Measurements from ENCODE around the gene FGF14.

The FGF14 gene

GRCh38 chr13:102185375-102185984 lies 216.4 kb downstream of the FGF14 start:
- Histone ChIP-seq H3K9me3 (ENCODE audit: control insufficient read depth, insufficient read depth, low read length) (no peaks in the 10 kb centered on the region), H3K4me2 (ENCODE audit: low read length) (no peak overlapping the region), H3K4me1 (ENCODE audit: control insufficient read depth, low read length) (no peaks in the 10 kb centered on the region), H3K36me3 (ENCODE audit: control insufficient read depth, low read length) (no peaks in the 10 kb centered on the region), H3K79me2 (ENCODE audit: control insufficient read depth, low read length) (no peaks in the 10 kb centered on the region), H3F3A (ENCODE audit: control insufficient read depth, insufficient read depth) (no peaks in the 10 kb centered on the region), H3K27me3 (ENCODE audit: control insufficient read depth, low read length) (no peaks in the 10 kb centered on the region), H4K20me1 (ENCODE audit: control insufficient read depth, insufficient read depth, low read depth, low read length) (no peaks in the 10 kb centered on the region), H3K27ac (ENCODE audit: low read depth, low read length) (no peak overlapping the region), H3K4me3 (ENCODE audit: low read length) (no peak overlapping the region), H3K9me2 (replicated peaks; ENCODE audit: control insufficient read depth, low read length) (no peaks in the 10 kb centered on the region)
- TF ChIP-seq EZH2phosphoT487 (IDR thresholded peaks at IDR 0.05; ENCODE audit: borderline replicate concordance, low read length), result no peak
- no peak for TF ChIP-seq CTCF (IDR thresholded peaks at IDR 0.05; ENCODE audit: low read depth, low read length, poor library complexity, severe bottlenecking)

GRCh38 chr13:102183509-102184182 lies 218.2 kb downstream of the FGF14 start:
- Histone ChIP-seq H3K27ac (ENCODE audit: low read depth, low read length) (no peak overlapping the region), H3K9me2 (replicated peaks; ENCODE audit: control insufficient read depth, low read length) (no peaks in the 10 kb centered on the region), H4K20me1 (ENCODE audit: control insufficient read depth, insufficient read depth, low read depth, low read length) (no peaks in the 10 kb centered on the region), H3K9me3 (ENCODE audit: control insufficient read depth, insufficient read depth, low read length) (no peaks in the 10 kb centered on the region), H3K36me3 (ENCODE audit: control insufficient read depth, low read length) (no peaks in the 10 kb centered on the region), H3F3A (ENCODE audit: control insufficient read depth, insufficient read depth) (no peaks in the 10 kb centered on the region), H3K4me2 (ENCODE audit: low read length) (no peak overlapping the region), H3K4me3 (ENCODE audit: low read length) (no peak overlapping the region), H3K79me2 (ENCODE audit: control insufficient read depth, low read length) (no peaks in the 10 kb centered on the region), H3K27me3 (ENCODE audit: control insufficient read depth, low read length) (no peaks in the 10 kb centered on the region), H3K4me1 (ENCODE audit: control insufficient read depth, low read length) (no peaks in the 10 kb centered on the region)
- TF ChIP-seq EZH2phosphoT487 (IDR thresholded peaks at IDR 0.05; ENCODE audit: borderline replicate concordance, low read length) (no peak), CTCF (IDR thresholded peaks at IDR 0.05; ENCODE audit: low read depth, low read length, poor library complexity, severe bottlenecking) (no peak)

- no peaks in the 10 kb centered on the region for H3K27me3 ChIP-seq (ENCODE audit: control insufficient read depth, low read length)
- no peaks in the 10 kb centered on the region for H3K4me1 ChIP-seq (ENCODE audit: control insufficient read depth, low read length)
- H3K9me3 ChIP-seq (ENCODE audit: control insufficient read depth, insufficient read depth, low read length), result no peaks in the 10 kb centered on the region
- no peak overlapping the region for H3K4me2 ChIP-seq (ENCODE audit: low read length)
- TF ChIP-seq CTCF (IDR thresholded peaks at IDR 0.05; ENCODE audit: low read depth, low read length, poor library complexity, severe bottlenecking) (no peak), EZH2phosphoT487 (IDR thresholded peaks at IDR 0.05; ENCODE audit: borderline replicate concordance, low read length) (no peak)
- H3K4me3 ChIP-seq (ENCODE audit: low read length), result no peak overlapping the region
- no peaks in the 10 kb centered on the region for H3K36me3 ChIP-seq (ENCODE audit: control insufficient read depth, low read length)
- H4K20me1 ChIP-seq (ENCODE audit: control insufficient read depth, insufficient read depth, low read depth, low read length), result no peaks in the 10 kb centered on the region
- H3K9me2 ChIP-seq (replicated peaks; ENCODE audit: control insufficient read depth, low read length), result no peaks in the 10 kb centered on the region
- H3K27ac ChIP-seq (ENCODE audit: low read depth, low read length), result no peak overlapping the region
- H3F3A ChIP-seq (ENCODE audit: control insufficient read depth, insufficient read depth), result no peaks in the 10 kb centered on the region
- H3K79me2 ChIP-seq (ENCODE audit: control insufficient read depth, low read length), result no peaks in the 10 kb centered on the region
These were observed 219.7 kb downstream of the FGF14 start for GRCh38 chr13:102182170-102182569.

Data from DOHH2 (cell line).